Central memory CD4-positive, alpha-beta T cell (primary cell): ENCODE measurements around the gene GGT7.
"Not testable (repeated sequence)": the region's sequence is repeated elsewhere in the genome, so short reads cannot be mapped to it uniquely, and the experiment has no call there.

Experiments used
- DNase-seq: peaks from one replicate; pipeline ENCODE4 v3.0.0; 2022

The GGT7 gene

GRCh38 chr20:34881689-34882088, 9.0 kb upstream of the GGT7 start:
- DNase-seq = no peak

GRCh38 chr20:34880971-34881370, 8.3 kb upstream of the GGT7 start:
- not testable (repeated sequence) for DNase-seq

- DNase-seq = no peak
Measured at GRCh38 chr20:34880215-34880850, 7.7 kb upstream of the GGT7 start.

GRCh38 chr20:34876406-34877282, 4.0 kb upstream of the GGT7 start, which contains the start of gene ACSS2:
TSS of gene ACSS2 (plus strand) at chr20:34876612. CDS start at chr20:34876646, 34 bp downstream.
- DNase-seq = peak; percentile 88

- no peak for DNase-seq
Measured at GRCh38 chr20:34875642-34876405, 3.2 kb upstream of the GGT7 start.

GRCh38 chr20:34874094-34874654, 1.5 kb upstream of the GGT7 start:
- peak; percentile 34 for DNase-seq

GRCh38 chr20:34873583-34874093, 982 bp upstream of the GGT7 start:
- no peak for DNase-seq

- DNase-seq = no peak
Measured at GRCh38 chr20:34871966-34872621, 562 bp downstream of the GGT7 start.

GRCh38 chr20:34871320-34871926, 1.2 kb downstream of the GGT7 start:
- no peak for DNase-seq

- no peak for DNase-seq
Measured at GRCh38 chr20:34864216-34864615, 8.4 kb downstream of the GGT7 start.

GRCh38 chr20:34863421-34863965, 9.2 kb downstream of the GGT7 start:
- DNase-seq = no peak

- no peak for DNase-seq
Measured at GRCh38 chr20:34862724-34863123, 9.9 kb downstream of the GGT7 start.

- no peak for DNase-seq
Measured at GRCh38 chr20:34861386-34862084, 11.1 kb downstream of the GGT7 start.

GRCh38 chr20:34859826-34860545, 12.7 kb downstream of the GGT7 start:
- DNase-seq = no peak

GRCh38 chr20:34859367-34859766, 13.3 kb downstream of the GGT7 start:
- no peak for DNase-seq

- DNase-seq = no peak
Measured at GRCh38 chr20:34852298-34852697, 20.4 kb downstream of the GGT7 start.

- no peak for DNase-seq
Measured at GRCh38 chr20:34850969-34851368, 21.7 kb downstream of the GGT7 start.

GRCh38 chr20:34849778-34850177, 22.9 kb downstream of the GGT7 start:
- no peak for DNase-seq

- DNase-seq = no peak
Measured at GRCh38 chr20:34848597-34848996, 24.1 kb downstream of the GGT7 start.

GRCh38 chr20:34843421-34843820, 29.2 kb downstream of the GGT7 start:
- no peak for DNase-seq
